Uterus (tissue), 4 donors: ENCODE measurements around the gene MUC12. TPM values are rescaled to one million over a fixed set of nuclear protein-coding genes. Genes with fewer than 3 reads are reported as not detected.

Experiments
- DNase-seq, 2 donors: peaks; one replicate each; pipeline ENCODE4 v3.0.0-alpha.2; 2019 to 2020
- H3K27ac ChIP-seq, 2 donors: fragments of 200-600 bp; sonication (generic); 1 replicate in 1 of 2; 2 replicates in 1 of 2; pipeline ENCODE4 v1.5.1; 2016 to 2018
- H3K27me3 ChIP-seq, 2 donors: fragments of 200-600 bp; sonication (generic); one replicate each; pipeline ENCODE4 v1.5.1; 2018 to 2019; ENCODE audit warnings: control low read depth in 1 of 2
- H3K36me3 ChIP-seq, 2 donors: fragments of 200-600 bp; sonication (generic); one replicate each; pipeline ENCODE4 v1.5.1; 2019; ENCODE audit warnings: control low read depth in 1 of 2
- H3K4me1 ChIP-seq, 2 donors: fragments of 200-600 bp; sonication (generic); one replicate each; pipeline ENCODE4 v1.5.1; 2018 to 2019; ENCODE audit warnings: control low read depth in 1 of 2
- H3K4me3 ChIP-seq, 2 donors: fragments of 200-600 bp; sonication (generic); 1 replicate in 1 of 2; 2 replicates in 1 of 2; pipeline ENCODE4 v1.5.1; 2018 to 2019; ENCODE audit warnings: mild to moderate bottlenecking in 1 of 2
- H3K9me3 ChIP-seq, 2 donors: fragments of 200-600 bp; sonication (generic); one replicate each; pipeline ENCODE4 v1.5.1; 2019; ENCODE audit warnings: control low read depth in 1 of 2
- CTCF ChIP-seq, 4 experiments: fragments of 200-600 bp in 2 of 4; fragments of 450-650 bp in 2 of 4; sonication (generic) in 2 of 4; IDR thresholded peaks; one replicate each; pipeline ENCODE4 v1.5.1; 2016 to 2019; ENCODE audit warnings: antibody characterized with exemption in 4 of 4, mild to moderate bottlenecking in 2 of 4, moderate library complexity in 1 of 4
- POLR2A ChIP-seq, 2 donors: fragments of 450-650 bp; IDR thresholded peaks; one replicate each; pipeline ENCODE4 v1.6.1; 2016; ENCODE audit warnings: antibody characterized with exemption in 2 of 2, mild to moderate bottlenecking in 1 of 2, moderate library complexity in 1 of 2
- intact Hi-C: fragments of 100-400 bp; cut with DNase I; formaldehyde crosslinking; loops from one replicate; pipeline ENCODE4 v1.15.1; 2023; ENCODE audit warnings: low total_unique reads
- small RNA-seq: library from RNA; depleted of rRNA; stranded (forward); fragments of <200 nt; gene quantifications from one replicate; pipeline ENCODE3, GENCODE V24; 2016
- total RNA-seq, 4 donors: library from RNA; depleted of rRNA in 3 of 4; stranded (reverse); fragments of >200 nt in 3 of 4; gene quantifications; one replicate each; pipeline versions ENCODE4 v1.1.0 to v1.2.4, GENCODE V29; 2014 to 2023
- donor health status: DM: yes; HTN: yes; CAD: no.

MUC12 gene
- total RNA-seq, 4 donors from 2014 or later, result 0.03 to 14.9 (median 0.29) TPM; not detected in 1

GRCh38 chr7:101066141-101066832 lies 96.9 kb downstream of the MUC12 start:
- DNase-seq, result no peak
- Histone ChIP-seq H3K27ac (no peak overlapping the region), H3K36me3 (no peaks in the 10 kb centered on the region), H3K27me3 (no peaks in the 10 kb centered on the region), H3K9me3 (no peaks in the 10 kb centered on the region), H3K4me1 (no peaks in the 10 kb centered on the region), H3K4me3 (no peak overlapping the region)
- no peak for TF ChIP-seq POLR2A (IDR thresholded peaks at IDR 0.05)
- TF ChIP-seq CTCF (IDR thresholded peaks at IDR 0.05), result no peak
- intact Hi-C loops, result no loop called here

GRCh38 chr7:101066833-101067177 lies 97.4 kb downstream of the MUC12 start:
- intact Hi-C loops, result no loop called here
- Histone ChIP-seq H3K27ac (no peak overlapping the region), H3K27me3 (no peaks in the 10 kb centered on the region)

GRCh38 chr7:101068401-101068800 lies 99.0 kb downstream of the MUC12 start:
- Histone ChIP-seq H3K9me3 (no peaks in the 10 kb centered on the region), H3K4me1 (no peaks in the 10 kb centered on the region), H3K4me3 (no peak overlapping the region), H3K36me3 (no peaks in the 10 kb centered on the region), H3K27ac (no peak overlapping the region), H3K27me3 (no peaks in the 10 kb centered on the region)
- intact Hi-C loops, result no loop called here
- DNase-seq, result no peak
- TF ChIP-seq CTCF (IDR thresholded peaks at IDR 0.05), result no peak
- TF ChIP-seq POLR2A (IDR thresholded peaks at IDR 0.05), result no peak

More at GRCh38 chr7:101066833-101067177, 97.4 kb downstream of the MUC12 start:
- no peak for DNase-seq
- no peaks in the 10 kb centered on the region for H3K9me3 ChIP-seq
- TF ChIP-seq POLR2A (IDR thresholded peaks at IDR 0.05) (no peak), CTCF (IDR thresholded peaks at IDR 0.05) (no peak)
- no peak overlapping the region for H3K4me3 ChIP-seq
- H3K36me3 ChIP-seq, result no peaks in the 10 kb centered on the region
- no peaks in the 10 kb centered on the region for H3K4me1 ChIP-seq

Small RNA genes within 50 kb of the gene (small RNA-seq; reads per million reads assigned to genes)
- gene RPS29P15, result not detected

Other genes with a start within 250 kb of the MUC12 start
- gene EPO, start 249.1 kb upstream of the MUC12 start, total RNA-seq, result 1 to 10 TPM in 1 of 4 donors, not detected in 3; 1.1 TPM
- gene ZAN, start 236.0 kb upstream of the MUC12 start, total RNA-seq, result under 1 TPM in 1 of 4 donors, not detected in 3; 0.07 TPM
- gene EPHB4, start 142.0 kb upstream of the MUC12 start, total RNA-seq, result 100 to 1,000 TPM in 3 of 4 donors, 10 to 100 TPM in 1; 73.5 to 374 (median 163) TPM
- 10 to 100 TPM in 3 of 4 donors, 1 to 10 TPM in 1; 9.0 to 36.9 (median 25.9) TPM for gene SLC12A9, start 116.9 kb upstream of the MUC12 start, total RNA-seq
- 100 to 1,000 TPM in 1 of 4 donors, 10 to 100 TPM in 3; 26.2 to 105 (median 61.6) TPM for gene TRIP6, start 102.2 kb upstream of the MUC12 start, total RNA-seq
- gene SRRT, start 94.5 kb upstream of the MUC12 start, total RNA-seq, result 100 to 1,000 TPM in 1 of 4 donors, 10 to 100 TPM in 3; 17.1 to 185 (median 41.1) TPM
- gene UFSP1, start 79.8 kb upstream of the MUC12 start, total RNA-seq, result 1 to 10 TPM in 3 of 4 donors, not detected in 1; 4.8 to 9.7 (median 5.0) TPM
- gene ACHE, start 73.7 kb upstream of the MUC12 start, total RNA-seq, result 10 to 100 TPM in 3 of 4 donors, 1 to 10 TPM in 1; 6.7 to 55.9 (median 14.5) TPM
- under 1 TPM in 1 of 4 donors, not detected in 3; 0.09 TPM for gene MUC3A, start 20.0 kb upstream of the MUC12 start, total RNA-seq
- under 1 TPM in 1 of 4 donors, not detected in 3; under 0.01 TPM for gene MUC17, start 50.5 kb downstream of the MUC12 start, total RNA-seq
- 10 to 100 TPM in 3 of 4 donors, 1 to 10 TPM in 1; 9.7 to 73.0 (median 26.3) TPM for gene TRIM56, start 115.9 kb downstream of the MUC12 start, total RNA-seq
- gene SERPINE1, start 157.5 kb downstream of the MUC12 start, total RNA-seq, result 10 to 100 TPM in 1 of 4 donors, 1 to 10 TPM in 2, under 1 TPM in 1; 0.51 to 10.6 (median 5.5) TPM
- 10 to 100 TPM in 3 of 4 donors, 1 to 10 TPM in 1; 9.2 to 59.6 (median 30.2) TPM for gene AP1S1, start 184.9 kb downstream of the MUC12 start, total RNA-seq
- under 1 TPM in 1 of 4 donors, not detected in 3; 0.14 TPM for gene VGF, start 196.0 kb downstream of the MUC12 start, total RNA-seq
- not detected for gene NAT16, start 210.7 kb downstream of the MUC12 start, total RNA-seq
- gene MOGAT3, start 231.5 kb downstream of the MUC12 start, total RNA-seq, result not detected
- gene PLOD3, start 248.0 kb downstream of the MUC12 start, total RNA-seq, result 10 to 100 TPM; 29.2 to 75.4 (median 34.1) TPM
- 10 to 100 TPM; 40.7 to 53.3 (median 52.0) TPM for gene ZNHIT1, start 248.6 kb downstream of the MUC12 start, total RNA-seq